ENCODE results near the gene UBE2G2.

- TF ChIP-seq POLR2A (IDR thresholded peaks at IDR 0.05; ENCODE audit: low read depth, low read length) = no peak
- no peak for TF ChIP-seq POLR2AphosphoS5 (IDR thresholded peaks at IDR 0.05; ENCODE audit: low read depth, low read length)
- TF ChIP-seq PAX5 (IDR thresholded peaks at IDR 0.05; ENCODE audit: insufficient read depth, low read length, severe bottlenecking) = no peak
- no peak for TF ChIP-seq SPI1 (IDR thresholded peaks at IDR 0.05; ENCODE audit: low read depth, low read length)
- no peak for TF ChIP-seq TAF1 (IDR thresholded peaks at IDR 0.05; ENCODE audit: low read depth, low read length)
- TF ChIP-seq POU2F2 (IDR thresholded peaks at IDR 0.05; ENCODE audit: low read depth, low read length) = no peak
These were observed 29.6 kb downstream of the UBE2G2 start for GRCh38 chr21:44771896-44772525.

Data from GM12891 (cell line).